GM19372 (cell line): ENCODE measurements around the gene CENPF.
"Not testable (repeated sequence)": the region's sequence is repeated elsewhere in the genome, so short reads cannot be mapped to it uniquely, and the experiment has no call there.

Source experiments
- ATAC-seq: cut with Tn5 transposase; IDR thresholded peaks from one replicate; pipeline ENCODE4 v1.9.1; 2021; ENCODE audit warnings: mild to moderate bottlenecking, low read depth, moderate library complexity; ENCODE audit not compliant: unreplicated experiment

Gene CENPF

GRCh38 chr1:214583824-214584554, 19.0 kb upstream of the CENPF start:
- ATAC-seq = no peak

DNA sequence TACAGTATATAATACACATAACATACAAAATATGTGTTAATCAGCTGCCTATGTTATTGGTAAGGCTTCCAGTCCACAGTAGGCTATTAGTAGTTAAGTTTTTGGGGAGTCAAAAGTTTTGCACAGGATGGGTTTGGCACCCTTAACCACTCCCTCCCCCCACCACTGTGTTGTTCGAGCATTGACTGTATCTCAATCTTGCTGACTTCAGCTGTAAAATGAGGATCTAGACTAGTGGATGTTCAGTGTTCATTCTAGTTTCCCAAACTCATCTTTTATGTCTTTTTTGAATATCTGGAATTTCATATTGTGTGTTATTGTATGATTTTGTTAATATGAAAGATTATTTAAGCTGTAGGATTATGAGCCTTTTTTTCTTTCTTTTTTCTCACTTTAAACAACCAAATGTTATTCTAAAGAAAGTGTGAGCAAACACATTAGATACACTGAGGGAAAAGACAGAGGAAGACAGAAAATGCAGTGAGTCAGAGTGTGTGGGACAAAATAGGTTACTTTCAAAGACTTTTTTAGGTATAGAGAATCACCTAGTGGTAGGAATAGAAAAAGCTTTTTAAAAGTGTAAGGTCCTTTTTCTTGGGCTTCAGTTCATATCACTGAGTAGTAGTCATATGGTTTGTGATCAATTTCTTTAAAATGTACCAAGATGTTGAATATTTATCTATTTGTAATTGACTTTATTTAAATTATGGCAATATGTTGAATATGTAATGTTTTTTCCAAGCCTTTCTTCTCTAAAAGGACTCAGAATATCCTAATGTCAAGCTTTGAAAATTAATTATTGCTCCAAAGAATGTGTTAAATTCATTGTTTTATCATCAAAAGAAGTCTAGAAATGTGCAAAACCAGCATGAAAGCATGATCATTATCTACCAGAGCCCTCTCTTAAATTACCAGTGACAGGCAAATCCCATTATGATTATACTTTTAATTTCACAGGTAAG, 17.9 kb upstream of the CENPF start:
- peak; percentile 75 for ATAC-seq

- ATAC-seq = no peak
These were observed 16.4 kb upstream of the CENPF start for GRCh38 chr1:214586621-214587020.

GRCh38 chr1:214587165-214587564, 15.8 kb upstream of the CENPF start:
- ATAC-seq = no peak

GRCh38 chr1:214588963-214589597, 13.9 kb upstream of the CENPF start:
- no peak for ATAC-seq

DNA sequence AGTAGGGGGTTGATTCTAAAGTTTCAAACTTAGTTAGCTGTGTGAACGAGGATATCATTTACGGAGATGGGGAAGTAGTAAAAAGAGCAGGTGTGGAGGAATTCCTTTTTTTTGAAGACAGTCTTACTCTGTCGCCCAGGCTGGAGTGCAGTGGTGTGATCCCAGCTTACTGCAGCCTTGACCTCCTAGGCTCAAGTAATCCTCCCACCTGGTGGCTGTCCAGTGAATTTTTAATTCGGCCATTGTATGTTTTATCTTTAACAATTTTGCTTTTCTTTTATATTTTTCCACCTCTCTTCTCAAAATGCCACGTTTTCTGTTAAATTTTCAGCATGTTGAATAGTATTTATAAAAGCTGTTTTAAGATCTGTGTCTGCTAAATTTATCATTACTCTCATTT, 12.3 kb upstream of the CENPF start:
- no peak for ATAC-seq

- ATAC-seq = not testable (repeated sequence)
These were observed 11.1 kb upstream of the CENPF start for GRCh38 chr1:214591918-214592317.

GRCh38 chr1:214593158-214593557, 9.8 kb upstream of the CENPF start:
- no peak for ATAC-seq

DNA sequence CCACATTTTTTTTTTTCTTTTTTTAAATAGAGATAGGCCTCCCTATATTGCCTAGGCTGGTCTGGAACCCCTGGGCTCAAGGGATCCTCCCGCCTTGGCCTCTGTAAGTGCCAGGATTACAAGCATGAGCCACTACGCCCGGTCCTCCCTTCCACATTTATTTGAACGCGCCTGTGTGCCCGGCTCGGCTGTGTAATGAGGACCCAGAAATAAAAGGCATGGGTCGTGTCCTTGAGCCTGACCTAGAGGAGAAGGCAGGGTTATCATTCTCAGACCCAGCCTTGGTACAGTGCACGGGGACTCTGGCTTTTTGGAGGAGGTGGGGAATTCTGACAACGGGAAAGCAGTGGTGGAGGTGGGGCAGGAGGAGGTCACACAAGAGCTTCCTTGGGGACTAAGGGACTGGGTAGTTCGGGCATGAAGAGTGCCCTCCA, 841 bp downstream of the CENPF start:
- ATAC-seq = no peak

DNA sequence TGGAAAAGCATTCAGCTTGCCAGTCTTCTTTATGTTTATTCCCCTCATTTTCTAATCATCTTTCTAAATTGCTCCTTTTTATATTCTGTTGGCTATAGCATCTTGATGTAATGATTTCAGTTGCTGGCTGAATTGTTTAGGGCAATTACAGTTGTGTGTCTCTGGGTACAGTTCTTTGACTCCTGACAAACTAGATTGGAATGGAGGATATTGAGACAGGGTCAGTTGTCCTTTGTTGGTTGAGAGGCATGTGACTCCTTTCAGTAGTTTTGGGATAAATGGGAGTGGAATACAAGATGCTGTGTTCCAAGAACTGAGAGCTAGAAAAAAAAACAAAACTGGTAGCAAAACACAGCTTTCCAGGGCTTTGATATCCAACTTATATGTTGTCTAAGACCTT, 1.5 kb downstream of the CENPF start:
- ATAC-seq = no peak

- ATAC-seq = not testable (repeated sequence)
These were observed 2.5 kb downstream of the CENPF start for GRCh38 chr1:214605484-214605883.

- ATAC-seq = not testable (repeated sequence)
These were observed 3.2 kb downstream of the CENPF start for GRCh38 chr1:214605933-214606925.

GRCh38 chr1:214607492-214608215, 4.7 kb downstream of the CENPF start:
- ATAC-seq = not testable (repeated sequence)

- not testable (repeated sequence) for ATAC-seq
These were observed 5.3 kb downstream of the CENPF start for GRCh38 chr1:214608216-214608783.

DNA sequence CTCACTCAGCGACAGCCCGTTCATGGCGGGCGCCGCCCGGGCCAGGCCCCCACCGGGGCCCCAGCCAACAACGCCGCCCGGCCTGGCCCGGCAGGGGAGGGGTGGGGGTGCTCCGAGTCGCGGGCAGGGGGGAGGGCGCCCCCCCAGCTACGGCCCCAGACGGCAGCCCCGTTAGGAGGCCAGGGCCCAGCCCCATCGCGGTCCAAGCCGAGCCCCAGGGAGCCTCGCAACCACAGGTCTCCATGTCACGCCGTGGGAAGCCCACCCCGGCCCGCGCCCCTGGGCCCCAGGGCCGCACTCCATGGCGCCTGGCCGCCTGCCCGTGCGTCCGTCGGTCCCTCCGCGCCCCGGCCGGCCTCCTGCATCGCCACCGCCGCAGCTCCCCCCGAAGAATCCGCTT, 5.8 kb downstream of the CENPF start:
- ATAC-seq = not testable (repeated sequence)

- no peak for ATAC-seq
These were observed 6.7 kb downstream of the CENPF start for GRCh38 chr1:214609692-214610091.

- ATAC-seq = not testable (repeated sequence)
These were observed 7.1 kb downstream of the CENPF start for GRCh38 chr1:214610136-214610535.

- ATAC-seq = no peak
These were observed 12.1 kb downstream of the CENPF start for GRCh38 chr1:214615109-214615508.

DNA sequence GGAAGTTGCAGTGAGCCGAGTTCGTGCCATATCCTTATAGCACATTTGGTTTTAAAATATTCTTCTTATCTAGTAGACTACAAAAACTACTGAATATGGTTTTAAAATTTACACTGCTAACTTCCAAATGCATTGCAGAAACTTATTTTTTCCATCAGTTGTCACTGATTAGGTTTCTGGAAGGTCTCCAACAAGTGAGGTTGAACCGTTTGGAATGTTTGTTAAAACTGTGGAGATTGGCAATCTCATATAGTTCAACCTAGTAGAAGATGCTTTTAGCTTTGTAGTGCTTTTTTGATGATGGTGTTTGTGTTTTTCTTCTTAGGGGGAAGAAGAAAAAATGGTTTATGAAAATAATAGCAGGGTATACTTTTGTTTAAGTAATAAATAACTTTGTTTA, 12.9 kb downstream of the CENPF start:
- no peak for ATAC-seq
